H1 (cell line): Measurements from ENCODE around the gene DYNLT1. TPM values are rescaled to one million over a fixed set of nuclear protein-coding genes. Genes with fewer than 3 reads are reported as not detected.

Source experiments
- CTCF ChIA-PET: fragments of 300-600 bp; sonication (Branson Sonifier 250); formaldehyde crosslinking; loops from one replicate; lab custom pipeline; 2021; ENCODE audit not compliant: partially characterized antibody; lab: Charles Lee
- POLR2A ChIA-PET: fragments of 300-600 bp; sonication (Branson Sonifier 250); formaldehyde crosslinking; loops from one replicate; lab custom pipeline; 2021; ENCODE audit warnings: inconsistent platforms; ENCODE audit not compliant: partially characterized antibody; lab: Charles Lee
- DNase-seq, 2 experiments: peaks; one replicate each; pipeline versions ENCODE4 v3.0.0 to v3.0.0-alpha.2; 2010 to 2022; ENCODE audit warnings: low spot score in 2 of 2, low read depth in 1 of 2, mixed read lengths in 1 of 2
- FAIRE-seq: peaks from 2 replicates; lab custom pipeline; 2011; peaks lifted over from hg19 to GRCh38; lab: Jason Lieb, UNC
- H2AFZ ChIP-seq: 2 replicates; pipeline ENCODE4 v1.8.1; 2012; ENCODE audit warnings: low read length, inconsistent platforms
- H2AK5ac ChIP-seq: 2 replicates; pipeline ENCODE4 v1.6.1; 2013; ENCODE audit warnings: low read depth, low read length
- H2BK120ac ChIP-seq: replicated peaks from 2 replicates; pipeline ENCODE3; 2013; ENCODE audit warnings: low read depth, low read length, inconsistent platforms
- H2BK12ac ChIP-seq: 2 replicates; pipeline ENCODE4 v1.6.1; 2013; ENCODE audit warnings: low read depth, low read length
- H2BK15ac ChIP-seq: 2 replicates; pipeline ENCODE4 v1.6.1; 2013; ENCODE audit warnings: low read length
- H2BK20ac ChIP-seq: 2 replicates; pipeline ENCODE4 v1.6.1; 2013; ENCODE audit warnings: low read length
- H2BK5ac ChIP-seq: 2 replicates; pipeline ENCODE4 v1.6.1; 2013; ENCODE audit warnings: low read depth, low read length
- H3K14ac ChIP-seq: 2 replicates; pipeline ENCODE4 v1.6.1; 2013; ENCODE audit warnings: inconsistent platforms; ENCODE audit not compliant: insufficient read length
- H3K18ac ChIP-seq: 2 replicates; pipeline ENCODE4 v1.6.1; 2013; ENCODE audit warnings: low read length; ENCODE audit errors: extremely low read depth
- H3K23ac ChIP-seq: 2 replicates; pipeline ENCODE4 v1.6.1; 2013; ENCODE audit warnings: inconsistent platforms; ENCODE audit not compliant: insufficient read length
- H3K23me2 ChIP-seq: 2 replicates; pipeline ENCODE4 v1.6.1; 2013; ENCODE audit warnings: low read depth, low read length
- H3K27ac ChIP-seq: 2 replicates; pipeline ENCODE4 v1.6.1; 2011; ENCODE audit warnings: low read depth, low read length, inconsistent platforms
- H3K27me3 ChIP-seq, 4 experiments: replicated peaks in 1 of 4; 1 replicate in 1 of 4; 2 replicates in 3 of 4; pipeline versions ENCODE4 v1.6.1 to v1.8.1; 2011 to 2013; ENCODE audit warnings: low read length in 3 of 4, mild to moderate bottlenecking in 3 of 4, inconsistent platforms in 2 of 4, mixed read lengths in 2 of 4, moderate library complexity in 1 of 4; ENCODE audit not compliant: control insufficient read depth in 3 of 4, insufficient read depth in 3 of 4; ENCODE audit errors: extremely low read depth in 1 of 4
- H3K36me3 ChIP-seq, 4 experiments: 2 replicates each; pipeline versions ENCODE4 v1.6.1 to v1.8.1; 2011 to 2013; ENCODE audit warnings: mild to moderate bottlenecking in 4 of 4, low read length in 3 of 4, moderate library complexity in 2 of 4, control low read depth in 1 of 4, inconsistent platforms in 1 of 4; ENCODE audit not compliant: insufficient read depth in 4 of 4, control insufficient read depth in 2 of 4
- H3K4ac ChIP-seq: replicated peaks from 2 replicates; pipeline ENCODE3; 2013; ENCODE audit warnings: low read length, low read depth, mixed read lengths, inconsistent platforms; ENCODE audit not compliant: insufficient read length
- H3K4me1 ChIP-seq, 4 experiments: replicated peaks in 1 of 4; 1 replicate in 1 of 4; 2 replicates in 3 of 4; pipeline versions ENCODE4 v1.6.1 to v1.8.1; 2011 to 2013; ENCODE audit warnings: low read length in 3 of 4, inconsistent platforms in 2 of 4, mixed read lengths in 1 of 4; ENCODE audit not compliant: insufficient read depth in 4 of 4, control insufficient read depth in 3 of 4
- H3K4me2 ChIP-seq, 2 experiments: 2 replicates each; pipeline versions ENCODE4 v1.6.1 to v1.8.1; 2011 to 2013; ENCODE audit warnings: low read depth in 2 of 2, low read length in 2 of 2, control low read depth in 1 of 2, inconsistent platforms in 1 of 2, mild to moderate bottlenecking in 1 of 2; ENCODE audit not compliant: insufficient read depth in 1 of 2
- H3K4me3 ChIP-seq, 4 experiments: fragments of 200-600, 300-600 bp in 1 of 4; sonication (generic), shearing (Covaris generic), sonication (Bioruptor Twin) in 1 of 4; 2 replicates each; pipeline versions ENCODE4 v1.5.1 to v1.8.1; 2011 to 2016; ENCODE audit warnings: low read length in 4 of 4, low read depth in 3 of 4, control low read depth in 2 of 4, inconsistent platforms in 2 of 4, mild to moderate bottlenecking in 2 of 4, mixed read lengths in 1 of 4, moderate library complexity in 1 of 4; ENCODE audit not compliant: insufficient read depth in 2 of 4; ENCODE audit errors: extremely low read depth in 1 of 4
- H3K56ac ChIP-seq: replicated peaks from 2 replicates; pipeline ENCODE3; 2013; ENCODE audit warnings: low read depth, mild to moderate bottlenecking, mixed read lengths, low read length, inconsistent platforms; ENCODE audit not compliant: insufficient read length
- H3K79me1 ChIP-seq: 2 replicates; pipeline ENCODE4 v1.6.1; 2013; ENCODE audit warnings: low read depth, low read length, control low read depth
- H3K79me2 ChIP-seq, 2 experiments: 2 replicates each; pipeline versions ENCODE4 v1.6.1 to v1.8.1; 2012 to 2013; ENCODE audit warnings: low read length in 2 of 2, mild to moderate bottlenecking in 2 of 2, inconsistent platforms in 1 of 2; ENCODE audit not compliant: insufficient read depth in 2 of 2, control insufficient read depth in 1 of 2
- H3K9ac ChIP-seq, 4 experiments: replicated peaks in 1 of 4; 1 replicate in 1 of 4; 2 replicates in 3 of 4; pipeline versions ENCODE4 v1.6.1 to v1.8.1; 2011 to 2013; ENCODE audit warnings: low read depth in 3 of 4, low read length in 3 of 4, control low read depth in 2 of 4, mild to moderate bottlenecking in 2 of 4, moderate library complexity in 2 of 4, inconsistent platforms in 1 of 4; ENCODE audit errors: extremely low read depth in 1 of 4
- H3K9me3 ChIP-seq, 2 experiments: 2 replicates each; pipeline versions ENCODE4 v1.6.1 to v1.8.1; 2012 to 2013; ENCODE audit warnings: mild to moderate bottlenecking in 2 of 2, moderate library complexity in 2 of 2, control low read depth in 1 of 2, inconsistent platforms in 1 of 2, low read depth in 1 of 2, low read length in 1 of 2, mixed read lengths in 1 of 2; ENCODE audit not compliant: insufficient read depth in 2 of 2
- H4K20me1 ChIP-seq, 2 experiments: replicated peaks in 1 of 2; 2 replicates each; pipeline versions ENCODE3 to v1.8.1; 2011 to 2013; ENCODE audit warnings: inconsistent platforms in 2 of 2, low read length in 2 of 2, mild to moderate bottlenecking in 1 of 2; ENCODE audit not compliant: insufficient read depth in 2 of 2, control insufficient read depth in 1 of 2
- H4K5ac ChIP-seq: 2 replicates; pipeline ENCODE4 v1.6.1; 2013; ENCODE audit warnings: low read length, low read depth, mixed read lengths, inconsistent platforms; ENCODE audit not compliant: insufficient read length
- H4K8ac ChIP-seq: 2 replicates; pipeline ENCODE4 v1.8.0; 2013; ENCODE audit warnings: mild to moderate bottlenecking, moderate library complexity, low read length, inconsistent platforms; ENCODE audit not compliant: insufficient read depth; ENCODE audit errors: extremely low read depth
- H4K91ac ChIP-seq: replicated peaks from 2 replicates; pipeline ENCODE3; 2013; ENCODE audit warnings: low read length, mixed read lengths, inconsistent platforms; ENCODE audit not compliant: insufficient read length
- CREB1 ChIP-seq: IDR thresholded peaks from 2 replicates; pipeline ENCODE4 v1.6.1; 2012; ENCODE audit warnings: inconsistent platforms
- EGR1 ChIP-seq: IDR thresholded peaks from 2 replicates; pipeline ENCODE4 v1.6.1; 2011; ENCODE audit warnings: low read depth, low read length, borderline replicate concordance
- EP300 ChIP-seq, 2 experiments: IDR thresholded peaks; 1 replicate in 1 of 2; 2 replicates in 1 of 2; pipeline ENCODE4 v1.6.1; 2011 to 2012; ENCODE audit warnings: low read depth in 2 of 2, low read length in 2 of 2, mild to moderate bottlenecking in 2 of 2, borderline replicate concordance in 1 of 2, inconsistent platforms in 1 of 2, moderate library complexity in 1 of 2
- KDM1A ChIP-seq: fragments of 200-600, 300-600 bp; sonication (generic); IDR thresholded peaks from 2 replicates; pipeline ENCODE4 v1.7.1; 2016; ENCODE audit warnings: mild to moderate bottlenecking, low read length, borderline replicate concordance
- PHF8 ChIP-seq: fragments of 200-600 bp; sonication (generic); conservative IDR thresholded peaks from 2 replicates; pipeline ENCODE4 v1.7.1; 2012; ENCODE audit warnings: low read depth, mild to moderate bottlenecking, inconsistent platforms, low read length, moderate library complexity
- POLR2A ChIP-seq, 2 experiments: IDR thresholded peaks; 1 replicate in 1 of 2; 2 replicates in 1 of 2; pipeline ENCODE4 v1.6.1; 2011; ENCODE audit warnings: low read depth in 2 of 2, low read length in 2 of 2, mild to moderate bottlenecking in 2 of 2; ENCODE audit errors: control extremely low read depth in 1 of 2
- WGBS, 2 experiments: shearing (Covaris generic) in 1 of 2; methylation state at CpG; one replicate each; pipeline versions ENCODE4 v1.1.6 to v1.1.7; 2013 to 2015; ENCODE audit warnings: low lambda C conversion rate in 2 of 2, mixed read lengths in 2 of 2, inconsistent platforms in 1 of 2, low coverage in 1 of 2, missing lambda C conversion rate in 1 of 2; ENCODE audit not compliant: insufficient replicate concordance in 2 of 2, insufficient coverage in 1 of 2, insufficient read length in 1 of 2; ENCODE audit errors: extremely low coverage in 1 of 2, missing lambda C conversion rate in 1 of 2; 5-methylcytosine and 5-hydroxymethylcytosine counted together
- polyA plus RNA-seq, 7 experiments: library from polyadenylated mRNA; depleted of rRNA in 3 of 7; stranded (reverse) in 5 of 7; unstranded in 2 of 7; fragments of >200 nt in 5 of 7; fragments of 200-250 nt in 2 of 7; gene quantifications; 1 replicate in 5 of 7; 2 replicates in 1 of 7; 4 replicates in 1 of 7; pipeline versions ENCODE4 v1.2.1 to v1.2.3, GENCODE V29; 2011 to 2013; ENCODE audit warnings: missing spikeins in 2 of 7, mixed read lengths in 2 of 7
- total RNA-seq: library from RNA; stranded (reverse); fragmentation: NEBNext Ultra II Directional; extraction: Animal tissue kit (Norgen Biotek cat#: 25700); gene quantifications from 2 replicates; pipeline ENCODE4 v1.2.1, GENCODE V29; 2021

The DYNLT1 gene
- total and polyA plus RNA-seq, 2 of the 8 experiments (the other 6 are each of a cell fraction or from before 2014, with no cell fraction given) = 119 to 245 TPM

DNA sequence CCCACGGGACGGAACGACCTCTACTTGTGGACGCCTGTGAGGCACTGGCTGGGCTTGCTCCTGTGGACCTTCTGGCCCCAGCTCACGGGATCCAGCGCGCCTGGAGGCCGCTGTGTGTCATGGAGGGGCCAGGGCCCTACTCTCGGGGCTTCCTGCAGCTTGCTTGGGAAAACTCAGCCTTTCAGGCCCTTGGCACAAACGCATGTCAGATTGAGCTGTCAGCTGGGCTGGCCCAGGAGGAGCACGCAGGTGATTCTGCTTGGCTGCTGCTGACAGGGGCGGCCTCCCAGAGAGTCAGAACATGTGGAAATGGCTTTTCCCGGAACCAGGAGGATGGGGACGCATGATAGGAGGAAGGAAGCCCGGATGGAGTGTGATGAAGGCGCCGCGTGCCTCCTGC lies 44.9 kb downstream of the DYNLT1 start:
- FAIRE-seq (no peak), DNase-seq (no peak)
- Histone ChIP-seq H3K4me2 (no peak overlapping the region), H2BK20ac (no peak overlapping the region), H3K79me2 (no peaks in the 10 kb centered on the region), H3K9ac (no peak overlapping the region), H3K23me2 (peaks cover 2% of the 10 kb centered on the region; the same call in 1 of the 2 replicates), H2BK15ac (no peak overlapping the region), H3K4me1 (no peaks in the 10 kb centered on the region), H2BK5ac (no peak overlapping the region), H4K20me1 (peaks cover 3 to 11% of the 10 kb centered on the region in 2 experiments), H3K79me1 (no peaks in the 10 kb centered on the region; the same call in 1 of the 2 replicates), H2AFZ (no peak overlapping the region), H3K14ac (no peak overlapping the region), H3K4me3 (no peak overlapping the region), H2AK5ac (no peak overlapping the region), H2BK12ac (no peak overlapping the region), H3K9me3 (no peaks in the 10 kb centered on the region), H2BK120ac (no peak overlapping the region), H3K27me3 (no peaks in the 10 kb centered on the region; a peak in 1 of 7 replicates), H4K91ac (no peak overlapping the region), H3K18ac (no peak overlapping the region), H4K5ac (no peak overlapping the region), H4K8ac (no peak overlapping the region), H3K56ac (no peak overlapping the region), H3K23ac (no peak overlapping the region), H3K36me3 (peaks cover 0 to 17% (median 3%) of the 10 kb centered on the region in 4 experiments; a peak in 5 of 8 replicates), H3K4ac (no peak overlapping the region), H3K27ac (no peak overlapping the region)
- WGBS, 2 experiments = 96% methylated on average over 18 of the region's 18 CpGs; no CpG with 5 or more reads in 1 of the 2 experiments
- TF ChIP-seq CREB1 = no peak
- no peak for TF ChIP-seq POLR2A (IDR thresholded peaks at IDR 0.05; ENCODE audit: control extremely low read depth in 1 of 2, low read depth in 2 of 2, low read length in 2 of 2)
- TF ChIP-seq EGR1 = no peak
- no peak for TF ChIP-seq PHF8
- no peak for TF ChIP-seq KDM1A
- no peak for TF ChIP-seq EP300 (IDR thresholded peaks at IDR 0.05; ENCODE audit: borderline replicate concordance in 1 of 2, low read depth in 2 of 2, low read length in 2 of 2)
- POLR2A ChIA-PET = interaction anchor here (1.1 to 1.7 kb wide), 2 partner anchors 12 to 45 kb away, joined by 3 to 5 read pairs; partner anchors contain the start of gene DYNLT1
- CTCF ChIA-PET = interaction anchor here (0.5 to 3.2 kb wide), 6 partner anchors 9 to 372 kb away, joined by 3 to 11 read pairs (median 3); no protein-coding TSS in a partner anchor
